Stimulated activated CD4-positive, alpha-beta T cell treated with anti-CD3 and anti-CD28 coated beads, Interleukin-4, amount 100 ng/mL, for 24 hours (primary cell): Measurements from ENCODE around the gene CCL25.
"Not testable (repeated sequence)": the region's sequence is repeated elsewhere in the genome, so short reads cannot be mapped to it uniquely, and the experiment has no call there.

Experiments
- DNase-seq: peaks from one replicate; pipeline ENCODE4 v3.0.0-alpha.2; 2020

The CCL25 gene

DNA sequence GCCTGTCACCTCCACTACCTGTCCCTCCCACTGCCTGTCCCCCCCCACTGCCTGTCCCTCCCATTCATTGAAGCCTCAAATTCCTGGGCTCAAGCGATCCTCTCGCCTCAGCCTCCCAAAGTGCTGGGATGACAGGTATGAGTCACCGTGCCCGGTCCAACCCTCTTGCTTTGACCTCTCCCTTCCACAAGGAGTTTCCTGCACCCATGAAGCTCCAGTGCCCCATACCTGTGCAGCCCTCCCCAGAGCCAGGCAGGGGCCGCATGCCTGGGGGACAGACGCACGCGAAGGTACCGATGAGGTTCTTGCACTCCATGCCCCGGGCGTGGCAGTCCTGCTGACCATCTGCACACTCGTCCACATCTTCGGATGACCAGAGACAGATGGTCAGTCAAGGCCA is 34.3 kb downstream of the CCL25 start:
- DNase-seq = no peak

DNA sequence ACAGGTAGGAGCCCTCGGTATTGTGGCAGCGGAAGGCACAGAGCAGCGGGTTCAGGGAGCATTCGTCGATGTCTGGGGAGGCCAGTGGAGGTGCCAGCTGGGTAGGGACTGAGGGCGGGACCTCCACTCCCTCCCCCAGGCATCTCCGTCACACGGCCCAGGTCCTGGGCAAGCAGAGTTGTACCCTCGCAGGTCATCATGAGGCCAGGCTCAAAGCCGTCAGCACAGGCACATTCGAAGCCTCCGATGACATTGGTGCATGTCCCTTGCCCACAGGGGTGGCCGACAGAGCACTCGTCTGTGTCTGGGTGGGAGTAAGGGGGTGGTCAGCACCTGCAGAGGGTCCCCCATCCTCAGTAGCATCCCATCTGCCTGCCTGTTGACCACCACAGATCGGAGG is 35.3 kb downstream of the CCL25 start:
- no peak for DNase-seq

DNA sequence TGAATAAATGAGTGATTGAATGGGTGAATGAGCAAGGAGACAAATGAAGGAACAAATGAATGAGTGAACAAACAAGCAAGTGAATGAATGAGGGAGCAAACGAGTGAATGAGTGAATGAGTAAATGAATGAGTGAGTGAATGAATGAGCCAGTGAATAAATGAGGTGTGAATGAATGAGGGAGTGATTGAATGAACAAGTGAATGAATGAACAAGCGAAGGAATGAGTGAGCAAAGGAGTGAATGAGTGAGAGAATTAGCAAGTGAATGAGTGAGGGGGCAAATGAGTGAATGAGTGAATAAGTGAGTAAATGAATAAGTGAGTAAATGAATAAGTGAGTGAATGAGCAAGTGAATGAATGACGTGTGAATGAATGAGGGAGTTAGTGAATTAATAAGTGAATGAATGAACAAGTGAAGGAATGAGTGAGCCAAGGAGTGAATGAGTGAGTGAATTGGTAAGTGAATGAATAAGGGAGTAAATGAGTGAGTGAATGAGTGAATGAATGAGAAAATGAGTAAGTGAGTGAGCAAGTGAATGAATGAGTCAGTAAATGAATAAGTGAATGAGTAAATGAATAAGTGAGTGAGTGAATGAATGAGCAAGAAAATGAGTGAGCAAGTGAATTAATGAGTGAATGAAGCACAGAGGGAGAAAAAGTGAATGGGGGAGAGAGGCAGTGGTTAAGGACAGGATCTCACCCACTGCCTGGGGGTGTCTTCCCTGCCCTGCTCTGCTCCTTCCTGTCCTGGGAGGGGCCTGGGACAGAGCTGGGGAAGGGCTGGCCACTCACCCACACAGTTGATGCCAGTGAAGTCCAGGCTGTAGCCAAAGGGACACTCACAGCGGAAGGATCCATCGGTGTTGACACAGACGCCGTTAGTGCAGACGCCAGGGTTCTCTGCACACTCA is 36.4 kb downstream of the CCL25 start:
- DNase-seq = no peak

DNA sequence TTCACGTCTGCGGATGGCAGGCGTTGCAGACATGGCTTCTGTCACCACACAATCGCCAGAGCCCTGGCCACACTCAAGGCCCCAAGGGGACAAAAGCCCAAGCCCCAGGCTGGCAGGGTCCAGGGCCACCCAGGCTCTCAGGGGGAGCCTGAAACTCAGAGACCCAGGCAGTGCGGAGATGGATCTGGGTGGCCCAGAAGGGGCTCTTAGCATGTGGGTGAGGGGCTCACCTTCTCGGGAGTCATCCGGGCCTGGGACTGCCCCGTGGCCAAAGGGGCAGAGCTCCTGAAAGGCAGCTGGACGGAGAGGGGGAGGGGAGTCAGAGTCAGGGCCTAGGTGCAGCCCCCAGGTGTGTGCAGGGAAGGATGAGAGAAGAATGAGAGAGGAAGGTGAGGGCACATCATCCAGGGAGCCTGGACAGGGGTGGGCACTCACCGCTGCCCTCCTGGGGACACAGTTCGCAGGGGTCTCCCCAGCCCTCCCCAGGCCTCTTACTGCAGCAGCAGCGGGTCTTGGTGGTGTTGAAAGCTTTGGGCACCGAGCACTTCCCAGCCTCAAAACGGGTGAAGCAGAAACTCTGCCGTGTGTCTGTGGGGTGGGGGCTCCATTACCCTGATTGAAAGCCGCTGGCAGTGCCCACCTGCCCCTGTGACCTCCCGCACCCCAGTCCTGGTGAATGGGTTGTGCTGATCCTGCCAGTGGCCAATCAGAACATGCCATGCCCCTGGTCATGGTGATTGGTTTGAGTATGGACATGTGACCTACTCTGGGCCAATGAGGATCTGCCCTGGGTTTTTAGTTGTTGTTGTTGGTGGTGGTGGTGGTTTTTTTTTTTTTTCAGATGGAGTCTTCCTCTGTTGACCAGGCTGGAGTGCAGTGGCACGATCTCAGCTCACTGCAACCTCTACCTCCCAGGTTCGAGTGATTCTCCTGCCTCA is 37.4 kb downstream of the CCL25 start:
- no peak for DNase-seq

DNA sequence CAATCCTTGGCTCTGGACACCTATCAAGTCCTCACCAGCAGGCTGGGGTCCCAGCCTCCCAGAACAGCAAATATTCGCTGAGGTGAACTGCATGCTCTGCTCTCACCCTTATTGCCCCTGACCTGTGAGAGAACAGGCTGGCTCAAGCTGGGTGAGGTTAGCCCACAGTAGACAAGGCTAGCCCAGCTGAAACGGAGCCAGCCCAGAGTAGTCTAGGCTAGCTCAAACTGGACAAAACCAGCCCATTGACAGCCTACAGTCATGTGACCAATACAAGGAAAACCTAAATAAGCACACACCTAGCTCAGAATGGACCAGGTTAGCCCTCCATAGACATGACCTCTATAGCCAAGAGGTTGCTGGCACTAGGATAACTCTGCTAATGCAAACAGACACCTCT is 38.4 kb downstream of the CCL25 start:
- DNase-seq = no peak

DNA sequence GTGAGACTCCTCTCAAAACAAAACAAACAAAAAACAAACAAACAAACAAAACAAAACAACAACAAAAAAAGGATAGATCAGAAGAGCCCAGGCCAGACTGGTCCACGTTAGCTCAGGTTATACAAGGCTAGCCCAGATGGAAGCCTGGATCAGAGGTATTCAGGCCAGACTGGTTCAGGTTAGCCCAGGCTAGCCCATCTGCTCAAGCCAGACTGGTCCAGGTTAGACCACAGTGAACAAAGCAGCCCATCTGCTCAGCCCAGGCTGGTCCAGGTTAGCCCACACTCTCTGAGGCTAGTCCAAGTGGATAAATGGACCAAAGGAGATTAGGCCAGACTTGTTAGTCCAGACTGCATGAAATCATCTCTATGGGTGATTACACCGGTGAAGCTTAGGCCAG is 41.2 kb downstream of the CCL25 start:
- no peak for DNase-seq

DNA sequence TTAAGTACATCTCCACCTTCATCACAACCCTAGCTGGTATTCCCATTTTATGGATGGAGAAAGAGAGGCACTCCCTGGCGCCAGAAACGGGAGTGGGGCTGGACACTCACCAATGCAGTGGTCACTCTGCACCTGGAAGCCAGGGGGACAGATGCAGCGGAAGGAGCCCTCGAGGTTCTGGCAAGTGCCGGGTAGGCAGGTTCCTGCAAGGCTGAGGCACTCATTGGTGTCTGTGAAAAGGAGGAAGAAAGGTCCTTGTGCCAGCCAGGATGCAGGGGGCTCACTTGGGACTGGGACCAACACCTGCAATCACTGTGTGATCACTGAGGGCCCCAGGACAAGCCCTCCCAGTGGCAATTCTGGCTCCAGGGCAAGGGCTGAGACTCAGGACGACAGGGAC is 41.8 kb downstream of the CCL25 start:
- no peak for DNase-seq

DNA sequence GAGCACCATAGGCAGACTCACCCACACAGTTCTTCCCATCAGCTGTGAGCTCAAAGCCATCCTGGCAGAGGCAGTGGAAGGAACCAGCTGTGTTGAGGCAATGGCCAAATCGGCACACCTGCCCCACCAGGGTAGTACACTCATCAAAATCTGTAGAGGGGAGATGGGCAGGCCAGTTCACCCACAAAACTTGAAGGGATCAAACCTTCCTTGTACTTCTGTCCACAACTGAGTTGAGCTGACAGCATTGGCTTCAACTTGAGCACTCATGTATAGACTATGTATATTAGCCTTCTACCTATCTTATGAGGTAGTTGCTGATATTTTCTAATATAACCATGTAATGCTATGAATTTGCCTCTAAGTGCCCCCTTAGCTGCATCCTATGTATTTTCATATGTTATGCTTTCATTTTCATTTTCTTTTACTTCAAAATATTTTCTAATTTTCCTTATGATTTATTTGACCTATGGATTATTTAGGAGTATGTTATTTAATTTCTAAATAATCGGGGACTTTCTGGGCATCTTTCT is 42.9 kb downstream of the CCL25 start:
- no peak for DNase-seq

DNA sequence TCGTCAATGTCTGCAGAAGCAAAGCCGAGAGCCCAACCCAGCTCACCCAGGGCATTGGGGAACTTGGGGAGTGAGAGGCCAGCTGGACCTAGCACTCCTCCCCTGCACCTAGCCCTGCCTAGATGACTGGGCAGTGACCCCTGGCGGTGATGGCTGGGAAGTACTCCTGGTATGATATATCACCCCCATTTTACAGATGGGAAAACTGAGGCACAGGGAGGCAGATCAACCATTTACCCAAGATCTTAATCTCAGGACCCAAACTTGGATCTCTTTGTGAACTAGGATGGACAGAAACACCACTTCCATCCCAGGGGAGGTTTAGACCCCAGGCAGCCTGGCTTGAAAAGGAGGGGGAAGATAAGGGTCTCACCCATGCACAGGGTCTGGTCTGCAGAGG is 43.5 kb downstream of the CCL25 start:
- DNase-seq = no peak

DNA sequence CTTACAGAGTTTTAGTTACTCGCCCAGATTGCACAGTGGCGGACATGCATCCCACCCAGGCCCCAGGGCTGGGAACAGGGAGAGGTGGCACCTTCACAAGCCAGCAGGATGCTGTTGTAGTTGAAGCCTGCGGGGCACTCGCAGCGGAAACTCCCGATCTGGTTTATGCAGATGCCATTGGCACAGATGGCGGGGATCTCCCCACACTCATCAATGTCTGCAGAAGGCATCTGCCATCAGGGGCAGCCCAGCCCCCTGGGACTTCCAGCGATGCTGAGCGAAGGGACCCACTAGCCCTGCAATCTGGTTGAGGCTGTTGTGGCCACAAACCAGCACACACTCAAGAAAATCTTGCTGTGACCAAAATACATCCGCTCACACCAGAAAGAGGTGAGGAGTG is 44.6 kb downstream of the CCL25 start:
- no peak for DNase-seq

DNA sequence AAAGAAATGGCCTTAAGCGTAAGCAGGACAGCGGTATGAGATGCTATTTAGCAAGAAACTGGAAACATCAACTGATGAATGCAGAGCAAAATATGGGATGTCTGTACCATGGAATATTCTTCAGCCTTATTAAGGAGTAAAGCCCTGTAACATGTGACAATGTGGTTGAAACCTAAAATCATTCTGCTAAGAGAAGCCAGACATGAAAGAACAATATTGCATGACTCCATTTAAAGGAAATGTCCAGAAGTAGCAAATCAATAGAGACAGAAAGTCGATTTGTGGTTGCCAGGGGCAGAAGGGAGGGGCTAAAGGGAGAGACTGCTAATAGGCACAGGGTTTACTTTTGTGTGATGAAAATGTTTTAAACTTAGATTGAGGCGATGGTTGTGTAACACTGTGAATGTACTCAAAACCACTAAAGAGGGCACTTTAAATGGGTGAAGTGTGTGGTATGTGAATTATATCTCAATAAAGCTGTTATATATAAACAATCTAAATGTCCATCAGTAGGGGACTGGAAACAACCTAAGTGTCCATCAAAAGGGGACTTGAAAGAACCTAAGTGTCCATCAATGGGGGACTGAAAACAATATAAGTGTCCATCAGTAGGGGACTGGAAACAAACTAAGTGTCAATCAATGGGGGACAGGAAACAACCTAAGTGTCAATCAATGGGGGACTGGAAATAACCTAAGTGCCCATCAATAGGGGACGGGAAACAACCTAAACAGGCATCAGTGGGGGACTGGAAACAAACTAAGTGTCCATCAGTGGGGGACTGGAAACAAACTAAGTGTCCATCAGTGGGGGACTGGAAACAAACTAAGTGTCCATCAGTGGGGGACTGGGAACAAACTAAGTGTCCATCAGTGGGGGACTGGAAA is 45.4 kb downstream of the CCL25 start:
- no peak for DNase-seq

DNA sequence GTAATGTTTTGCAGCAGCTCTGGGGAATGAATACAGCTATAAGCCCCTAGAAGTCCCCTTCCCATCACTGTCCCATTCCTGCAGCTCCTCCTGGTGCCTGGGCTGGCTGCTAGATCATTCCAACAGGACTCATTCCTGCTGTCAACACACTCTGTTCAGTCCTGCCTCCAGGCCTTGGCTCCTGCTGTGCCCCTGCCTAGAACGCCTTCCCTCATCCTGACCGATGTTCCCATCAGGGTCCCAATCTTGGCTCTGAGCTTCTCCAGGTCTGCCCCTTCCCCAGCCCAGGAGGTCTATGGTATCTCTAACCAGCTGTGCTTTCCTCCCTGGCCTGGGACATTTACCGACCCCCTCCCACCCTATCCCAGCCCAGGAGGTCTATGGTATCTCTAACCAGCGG is 48.8 kb downstream of the CCL25 start:
- DNase-seq = no peak

DNA sequence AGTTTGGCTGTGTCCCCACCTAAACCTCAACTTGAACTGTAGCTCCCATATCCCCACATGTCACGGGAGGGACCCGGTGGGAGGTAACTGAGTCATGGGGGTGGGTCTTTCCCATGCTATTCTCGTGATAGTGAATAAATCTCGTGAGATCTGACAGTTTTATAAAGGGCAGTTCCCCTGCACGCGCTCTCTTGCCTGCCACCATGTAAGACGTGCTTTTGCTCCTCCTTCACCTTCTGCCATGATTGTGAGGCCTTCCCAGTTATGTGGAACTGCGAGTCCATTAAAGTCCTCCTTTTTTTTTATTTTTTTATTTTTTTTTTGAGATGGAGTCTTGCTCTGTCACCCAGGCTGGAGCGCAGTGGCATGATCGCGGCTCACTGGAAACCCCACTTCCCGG is 49.4 kb downstream of the CCL25 start:
- DNase-seq = not testable (repeated sequence)

DNA sequence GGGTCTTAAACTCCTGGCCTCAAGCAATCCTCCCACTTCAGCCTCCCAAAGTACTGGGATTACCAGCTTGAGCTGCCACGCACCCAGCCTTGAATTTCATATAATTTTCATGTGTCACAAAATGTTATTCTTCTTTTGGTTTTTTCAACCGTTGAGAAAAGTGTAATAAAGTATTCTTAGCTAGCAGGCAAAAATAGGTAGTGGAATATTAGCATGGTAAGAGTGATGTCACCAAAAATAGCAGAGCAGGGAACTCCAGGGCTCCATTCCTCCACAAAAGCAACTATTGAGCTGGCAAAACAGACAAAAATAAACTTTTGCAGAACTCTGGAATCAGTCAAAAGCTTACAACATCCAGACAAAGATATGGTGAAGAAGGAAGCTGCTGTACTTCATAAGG is 52.9 kb downstream of the CCL25 start:
- DNase-seq = no peak

DNA sequence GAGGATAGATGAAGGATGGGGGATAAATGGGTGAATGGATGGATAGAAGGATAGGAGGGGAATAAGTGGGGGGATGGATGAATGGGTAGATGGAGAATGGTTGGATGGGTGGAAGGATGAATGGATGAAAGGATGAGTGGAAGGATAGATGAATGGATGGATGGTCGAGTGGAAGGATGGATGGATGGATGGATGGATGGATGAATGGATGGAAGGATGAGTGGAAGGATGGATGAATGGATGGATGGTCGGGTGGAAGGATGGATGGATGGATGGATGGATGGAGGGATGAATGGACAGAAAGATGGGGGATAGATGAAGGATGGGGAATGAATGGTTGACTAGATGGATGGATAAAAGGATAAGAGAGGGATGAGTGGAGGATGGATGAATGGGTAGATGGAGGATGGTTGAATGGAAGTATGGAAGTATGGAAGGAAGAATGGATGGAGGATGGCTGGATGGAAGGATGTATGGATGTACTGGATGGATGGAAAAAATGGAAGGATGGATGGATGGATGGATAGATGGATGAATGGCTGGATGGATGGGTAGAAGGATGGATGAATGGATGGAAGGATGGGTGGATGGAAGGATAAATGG is 54.8 kb downstream of the CCL25 start:
- no peak for DNase-seq

DNA sequence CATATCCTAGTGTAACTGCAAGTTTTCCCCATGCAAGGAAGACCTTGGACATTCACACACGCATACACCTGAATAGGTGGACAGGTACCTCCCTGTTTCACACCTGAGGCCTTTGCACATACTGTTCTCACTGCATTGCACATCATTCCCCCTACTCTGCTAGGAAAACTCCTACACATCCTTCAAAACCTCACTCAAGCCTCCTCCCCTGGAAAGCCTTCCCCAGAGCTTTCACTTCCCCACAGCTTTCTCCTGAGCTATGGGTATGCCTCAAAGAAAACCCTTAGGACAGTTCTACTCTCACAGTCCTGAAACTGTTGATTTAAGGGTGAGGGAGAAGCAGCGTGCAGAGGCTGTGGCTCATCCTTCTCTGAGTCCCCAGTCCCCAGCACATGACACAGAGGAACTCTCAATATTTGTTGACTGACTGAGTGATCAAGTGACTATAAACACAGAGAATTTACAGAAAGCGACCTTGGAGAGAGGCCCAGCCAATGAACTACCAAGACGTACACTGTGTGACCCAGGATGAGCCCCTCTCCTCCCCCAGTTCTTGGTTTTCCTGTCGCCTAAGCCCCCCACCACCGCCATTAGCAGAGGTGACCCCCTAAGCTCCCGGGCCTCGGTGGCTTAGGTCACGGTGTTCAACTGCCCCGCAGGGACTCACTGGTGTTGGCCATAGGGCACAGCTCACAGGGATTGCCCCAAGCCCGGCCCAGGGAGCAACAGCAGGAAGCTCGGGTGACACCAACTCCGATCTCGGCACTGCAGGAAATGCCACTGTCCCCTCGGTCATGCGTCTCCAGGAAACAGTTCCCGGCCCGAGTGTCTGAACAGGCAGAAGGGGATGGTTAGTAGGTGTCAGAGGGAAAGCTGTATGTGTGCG is 56.2 kb downstream of the CCL25 start:
- no peak for DNase-seq

DNA sequence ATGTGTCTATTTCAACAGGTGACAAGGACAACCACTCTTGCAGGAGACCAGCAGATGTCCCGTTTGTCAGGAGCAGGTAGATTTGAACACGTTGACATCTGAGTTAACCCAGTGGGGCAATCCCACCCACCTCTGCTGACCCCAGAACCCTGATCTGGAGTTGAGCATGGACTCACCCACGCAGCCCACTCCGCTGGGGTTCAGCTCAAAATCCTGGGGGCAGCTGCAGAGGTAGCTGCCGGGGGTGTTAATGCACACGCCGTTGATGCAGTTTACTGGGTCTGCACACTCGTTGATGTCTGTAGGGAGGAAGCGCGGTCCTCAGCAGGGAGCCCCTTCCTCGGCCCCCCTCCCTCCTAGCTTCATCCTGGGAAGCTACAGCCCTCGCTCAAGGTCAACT is 56.9 kb downstream of the CCL25 start:
- no peak for DNase-seq

DNA sequence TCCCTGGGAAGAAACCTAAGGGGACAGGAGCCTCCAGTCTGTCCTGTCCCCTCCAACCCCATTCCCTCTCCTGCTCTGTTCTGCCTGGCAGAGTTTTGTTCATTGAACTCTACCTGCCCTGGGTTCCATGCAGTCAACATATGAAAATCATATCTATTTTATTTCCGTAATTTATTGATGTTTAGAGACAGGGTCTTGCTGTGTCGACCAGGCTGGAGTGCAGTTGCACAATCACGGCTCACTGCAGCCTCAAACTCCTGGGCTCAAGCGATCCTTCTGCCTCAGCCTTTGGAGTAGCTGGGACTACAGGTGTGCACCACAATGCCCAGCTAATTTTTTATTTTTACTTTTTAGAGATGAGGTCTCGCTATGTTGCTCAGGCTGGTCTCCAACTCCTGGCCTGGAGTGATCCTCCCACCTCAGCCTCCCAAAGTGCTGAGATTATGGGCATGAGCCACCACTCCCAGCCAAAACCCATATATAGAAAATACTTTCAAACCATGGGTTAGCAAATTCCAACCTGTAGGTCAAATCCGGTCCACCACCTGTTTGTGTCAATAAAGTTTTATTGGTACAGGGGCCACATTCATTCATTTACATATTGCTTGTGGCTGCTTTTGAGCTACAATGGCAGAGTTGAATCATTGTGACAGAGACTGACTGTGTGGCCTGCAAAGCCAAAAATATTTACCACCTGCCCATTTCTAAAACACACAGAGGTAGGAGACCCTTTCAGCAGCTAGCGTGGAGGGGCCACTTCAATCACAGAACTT is 57.5 kb downstream of the CCL25 start:
- no peak for DNase-seq

DNA sequence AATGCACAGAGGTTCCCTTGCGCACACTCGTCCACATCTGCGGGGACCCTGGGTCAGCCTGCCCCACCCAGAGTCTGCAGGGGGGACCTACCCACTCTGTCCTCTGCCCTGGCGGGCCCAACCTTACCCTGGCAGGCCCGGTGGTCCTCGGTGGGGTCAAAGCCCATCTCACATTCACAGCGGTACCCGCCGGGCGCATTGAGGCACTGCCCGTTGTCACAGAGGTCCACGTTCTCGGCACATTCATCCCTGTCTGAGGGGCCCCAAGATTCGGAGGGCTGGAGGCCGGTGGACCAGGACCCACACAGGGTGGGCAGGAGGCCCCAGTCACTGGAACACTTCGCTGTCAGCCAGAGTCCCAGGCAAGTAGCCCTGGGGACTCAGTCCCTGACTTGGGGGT is 58.4 kb downstream of the CCL25 start:
- no peak for DNase-seq

DNA sequence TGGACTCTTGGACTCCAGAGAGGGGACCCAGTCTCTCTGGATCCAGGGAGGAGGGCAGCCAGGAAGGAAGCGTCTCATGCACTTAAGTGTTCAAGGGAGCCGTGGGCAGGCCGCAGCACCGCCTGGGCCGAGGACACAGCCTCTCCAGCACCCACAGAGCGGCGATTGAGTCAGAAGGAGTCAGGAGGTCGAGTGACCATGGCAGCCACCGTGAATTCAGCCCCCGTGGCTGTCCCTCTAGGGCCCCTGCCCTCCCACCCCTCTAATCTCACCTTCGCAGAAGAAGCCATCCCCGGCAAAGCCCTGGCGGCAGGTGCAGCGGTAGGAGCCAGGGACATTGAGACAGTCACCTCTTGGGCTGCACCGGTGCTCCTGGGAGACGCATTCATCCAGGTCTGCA is 58.8 kb downstream of the CCL25 start:
- no peak for DNase-seq
